GM18867 (cell line): ENCODE data around the gene STK32A.

Experiments used
- ATAC-seq: cut with Tn5 transposase; IDR thresholded peaks from one replicate; pipeline ENCODE4 v1.9.1; 2021; ENCODE audit warnings: mild to moderate bottlenecking, moderate library complexity; ENCODE audit not compliant: unreplicated experiment

The STK32A gene

DNA sequence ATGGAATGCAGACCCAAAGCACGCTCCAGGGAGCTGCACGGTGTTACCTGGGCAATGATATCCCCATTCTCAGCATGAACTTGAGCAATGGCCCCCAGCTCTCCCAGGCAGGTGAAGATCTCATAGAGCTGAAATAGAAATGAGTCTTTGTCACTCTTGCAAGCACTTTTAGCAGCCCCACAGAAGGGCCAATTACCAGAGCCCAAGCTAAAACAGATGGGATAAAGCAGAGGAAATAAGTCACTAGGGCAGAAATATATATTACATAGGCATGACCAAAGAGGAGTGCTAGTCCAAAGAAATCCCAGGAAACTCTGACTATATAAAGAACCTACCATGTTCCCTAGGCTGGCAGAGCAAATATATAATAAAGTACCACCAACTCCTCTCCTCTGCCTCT is 177.7 kb downstream of the STK32A start:
- no peak for ATAC-seq

DNA sequence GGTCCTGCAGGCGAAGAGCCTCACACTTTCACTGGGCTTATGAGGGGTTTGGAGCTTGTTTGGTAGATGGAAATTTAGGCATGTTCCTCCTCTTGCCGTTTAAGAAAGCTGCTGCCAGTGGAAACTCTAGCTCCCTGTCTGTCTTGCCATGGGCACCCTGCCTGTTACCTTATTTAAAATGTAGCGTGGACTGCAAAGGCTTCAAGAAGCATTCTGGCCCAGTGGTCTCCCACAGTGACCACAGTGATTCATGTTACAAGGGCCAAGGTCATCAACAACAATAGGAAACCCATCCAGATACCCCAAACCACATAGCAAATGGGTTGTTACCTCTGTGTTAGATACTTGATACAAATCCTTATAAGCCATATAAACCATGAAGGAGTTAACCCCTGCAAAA is 178.4 kb downstream of the STK32A start:
- no peak for ATAC-seq

DNA sequence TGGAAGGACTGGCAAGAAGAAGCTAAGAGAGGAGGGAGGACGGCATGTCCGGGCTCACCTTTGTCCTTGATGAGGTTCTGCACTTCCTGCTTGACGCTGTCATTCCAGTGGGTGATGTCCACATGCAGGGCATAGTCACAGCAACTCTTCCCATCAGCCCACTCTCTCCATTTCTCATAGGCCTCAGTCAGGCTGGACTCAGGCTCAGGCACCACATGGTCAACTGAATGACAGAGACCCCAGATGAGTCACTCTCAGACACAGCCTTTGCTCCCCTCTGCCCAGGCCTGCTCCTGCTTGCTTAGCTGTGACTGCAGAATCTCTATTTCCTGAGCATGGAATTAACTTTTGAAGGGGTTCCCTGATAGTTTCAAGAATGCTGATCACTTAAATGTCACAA is 180.8 kb downstream of the STK32A start:
- no peak for ATAC-seq

DNA sequence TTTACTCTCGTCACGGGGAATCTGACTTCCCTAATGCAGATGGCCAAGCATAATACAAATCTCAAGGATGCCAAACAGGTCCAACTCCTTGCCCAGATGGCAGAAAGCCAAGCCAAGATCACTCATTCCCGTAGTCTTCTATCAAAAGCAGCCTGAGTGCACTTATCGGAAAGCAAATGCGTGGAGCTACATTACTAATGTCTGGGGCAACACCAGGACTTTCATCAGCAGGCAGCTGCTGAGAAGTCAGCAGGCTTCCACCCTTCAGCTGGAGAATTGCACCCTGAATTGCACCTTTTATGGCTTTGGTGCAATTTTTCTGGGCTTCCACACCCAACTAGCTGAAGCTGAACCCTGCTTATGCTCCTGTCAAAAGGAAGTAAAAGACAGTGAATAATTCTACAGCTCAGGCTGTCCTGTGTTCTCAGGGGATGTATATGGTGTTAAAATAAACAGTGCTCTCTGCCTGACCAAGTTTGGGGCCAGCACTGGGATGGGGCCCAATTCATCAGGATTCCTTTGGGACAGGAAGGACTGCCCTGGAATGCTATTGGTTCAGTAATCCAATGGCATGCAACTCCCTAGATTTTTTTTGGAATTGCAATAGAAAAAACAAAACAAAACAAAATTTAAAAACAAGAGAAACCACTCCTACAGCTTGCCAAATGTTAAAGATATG is 182.4 kb downstream of the STK32A start:
- no peak for ATAC-seq

DNA sequence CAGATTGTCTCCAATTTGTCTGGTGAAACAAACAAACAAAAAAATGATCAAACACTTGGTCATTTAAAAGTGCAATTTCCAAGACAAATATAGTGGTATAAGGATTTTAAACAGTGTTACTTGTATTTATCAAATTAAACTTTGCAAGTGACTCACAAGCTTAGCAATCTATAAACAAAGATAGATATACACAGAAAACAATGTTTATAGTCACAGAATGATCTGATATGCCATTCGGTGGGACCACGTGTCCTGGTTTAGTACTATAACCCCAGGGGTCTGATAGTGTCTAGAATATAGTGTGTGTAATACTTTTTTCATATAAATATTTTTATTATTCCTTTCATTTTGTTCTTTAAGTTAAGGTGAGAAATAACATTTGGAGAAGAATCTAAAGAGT is 183.8 kb downstream of the STK32A start:
- ATAC-seq: no peak

DNA sequence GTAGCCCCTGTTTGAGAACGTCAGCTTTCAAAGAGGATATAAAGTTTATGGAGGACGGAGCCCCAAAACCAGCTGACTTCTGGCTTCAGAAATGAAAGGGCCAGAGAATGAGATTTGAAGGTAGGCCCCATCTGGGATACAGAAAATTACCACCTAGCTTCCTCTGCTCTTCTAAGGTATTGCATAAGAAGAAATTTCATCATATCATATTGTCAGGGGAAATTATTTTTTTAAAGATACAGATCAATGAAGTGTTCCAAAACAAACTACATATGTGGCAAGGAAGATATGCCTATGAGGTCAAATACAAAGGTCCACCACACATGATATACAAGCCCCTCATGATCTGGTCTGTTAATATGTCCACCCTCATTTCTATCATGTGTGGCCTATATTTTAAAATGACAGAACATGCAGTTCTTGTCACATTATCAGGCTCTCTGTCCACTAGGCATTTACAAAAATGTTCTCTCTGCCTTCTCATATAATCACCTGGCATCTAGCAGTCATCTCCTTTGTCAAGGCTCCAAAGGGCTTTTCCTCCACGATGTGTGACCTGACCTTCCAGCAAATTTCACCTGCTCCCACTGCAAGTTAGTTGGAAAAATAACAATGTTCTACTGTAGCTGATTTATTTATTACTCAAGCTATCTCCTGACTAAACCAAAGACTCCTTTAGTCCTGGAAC is 192.0 kb downstream of the STK32A start:
- ATAC-seq: no peak

DNA sequence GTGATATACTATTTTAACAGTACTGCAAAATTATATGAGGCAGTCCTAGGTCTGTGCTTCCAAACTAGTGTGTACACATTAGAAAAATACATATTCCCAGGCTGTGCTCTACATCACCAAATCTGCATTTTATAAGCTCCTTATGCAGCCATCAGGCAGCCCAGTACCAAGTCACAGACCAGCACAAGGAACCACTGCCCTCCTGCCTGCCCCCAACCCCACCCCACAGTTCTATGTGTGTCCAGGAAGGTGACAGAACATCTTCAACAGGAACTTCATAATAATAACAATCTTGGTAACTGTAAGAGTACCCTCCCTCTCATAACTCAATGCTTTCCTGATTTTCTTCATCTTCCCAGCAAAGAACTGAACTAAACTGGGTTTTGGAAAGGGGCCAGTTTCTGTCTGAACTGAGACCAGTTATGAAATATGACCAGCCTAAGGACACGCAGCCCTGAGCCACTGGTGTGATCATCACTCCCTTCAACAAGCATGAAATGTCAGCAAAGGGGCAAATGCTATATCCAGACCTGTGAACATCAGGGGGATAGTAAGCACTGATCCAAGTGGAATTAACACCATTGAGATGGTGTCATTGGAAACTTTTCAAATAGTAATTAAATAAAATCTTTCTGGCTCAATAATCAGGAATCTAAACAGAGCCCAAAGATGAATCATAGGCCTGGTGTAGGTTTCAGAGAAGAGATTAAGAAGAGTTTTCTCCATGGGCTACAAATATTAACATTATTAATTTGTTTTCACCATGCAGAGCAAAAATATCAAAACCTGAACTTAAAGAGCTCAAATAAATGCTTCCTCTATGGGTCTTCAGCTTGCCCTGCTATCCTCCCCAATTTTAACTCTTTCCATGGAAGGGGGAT is 192.9 kb downstream of the STK32A start:
- ATAC-seq: no peak

DNA sequence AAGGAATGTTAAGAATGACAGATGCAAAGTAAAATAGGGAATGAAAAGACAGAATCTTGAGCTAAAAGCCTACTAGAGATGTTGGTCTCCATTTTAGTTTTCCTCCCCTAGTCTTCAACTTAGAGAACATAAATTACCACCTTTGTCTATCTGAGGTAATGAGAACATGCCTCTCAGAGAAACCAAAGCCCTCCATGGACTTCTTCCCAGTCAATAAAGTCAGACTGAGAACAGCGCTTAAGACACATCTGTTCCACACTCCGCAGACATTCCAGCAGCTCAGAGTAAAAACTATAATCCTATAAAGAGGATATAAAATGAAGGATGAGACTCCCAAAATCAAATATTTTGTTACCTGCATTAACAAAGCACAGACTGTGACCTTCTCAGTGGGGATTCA is 195.8 kb downstream of the STK32A start:
- no peak for ATAC-seq

DNA sequence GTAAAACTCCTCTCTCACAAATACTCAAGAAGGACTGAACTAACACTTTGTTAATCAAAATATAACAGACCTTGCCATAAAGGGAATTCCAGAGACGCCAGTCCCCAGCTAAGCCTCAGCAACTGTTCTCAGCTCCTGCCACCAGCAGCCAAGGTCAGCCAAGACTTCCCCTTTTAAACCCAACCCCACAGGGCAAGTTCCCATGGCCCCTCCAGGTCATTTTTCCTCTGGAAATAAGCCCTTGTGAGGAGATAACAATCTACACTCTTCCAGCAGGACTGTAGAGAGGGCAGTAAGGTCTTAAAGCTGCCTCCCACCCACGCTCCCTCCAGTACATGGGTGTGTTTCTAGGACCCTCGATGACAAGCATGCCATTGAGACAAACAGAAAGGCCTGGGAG is 196.8 kb downstream of the STK32A start:
- ATAC-seq: no peak

DNA sequence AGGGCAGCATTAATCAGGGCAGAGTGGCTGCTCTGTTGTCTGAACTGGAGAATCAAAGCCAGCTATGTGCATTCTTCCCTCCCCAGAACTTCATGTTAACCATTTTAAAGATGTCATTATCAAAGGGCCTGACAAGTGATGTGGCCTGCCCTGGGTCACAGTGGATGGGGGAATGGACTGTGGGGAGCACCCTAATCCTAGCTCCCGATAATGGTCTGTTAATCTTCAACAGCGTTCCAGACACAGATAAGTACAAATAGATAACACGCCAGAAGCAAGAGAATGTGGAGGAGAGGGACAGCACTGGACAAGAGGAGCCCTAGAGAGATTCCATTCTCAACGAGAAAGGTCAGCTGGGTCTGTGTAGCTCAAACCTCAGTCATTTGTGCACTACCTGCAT is 197.5 kb downstream of the STK32A start:
- no peak for ATAC-seq

DNA sequence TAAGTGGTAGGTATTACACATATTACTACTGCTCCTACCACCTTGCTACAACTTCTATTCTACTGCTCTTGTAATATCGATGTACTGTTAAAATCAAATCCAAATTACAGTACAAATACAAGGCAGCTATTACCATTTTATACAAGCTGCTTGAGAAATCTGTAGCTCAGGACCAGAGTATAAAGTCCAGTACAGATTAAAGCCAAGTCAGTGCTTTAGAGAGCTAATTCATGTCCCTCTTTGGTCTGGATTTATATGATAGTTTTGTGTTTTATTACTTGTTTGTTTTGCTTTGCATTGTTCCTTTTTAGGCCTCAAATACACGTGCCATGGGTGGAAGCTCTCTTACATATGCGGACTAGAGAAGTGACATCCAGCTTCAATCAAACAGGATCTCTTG is 199.2 kb downstream of the STK32A start:
- ATAC-seq: no peak

DNA sequence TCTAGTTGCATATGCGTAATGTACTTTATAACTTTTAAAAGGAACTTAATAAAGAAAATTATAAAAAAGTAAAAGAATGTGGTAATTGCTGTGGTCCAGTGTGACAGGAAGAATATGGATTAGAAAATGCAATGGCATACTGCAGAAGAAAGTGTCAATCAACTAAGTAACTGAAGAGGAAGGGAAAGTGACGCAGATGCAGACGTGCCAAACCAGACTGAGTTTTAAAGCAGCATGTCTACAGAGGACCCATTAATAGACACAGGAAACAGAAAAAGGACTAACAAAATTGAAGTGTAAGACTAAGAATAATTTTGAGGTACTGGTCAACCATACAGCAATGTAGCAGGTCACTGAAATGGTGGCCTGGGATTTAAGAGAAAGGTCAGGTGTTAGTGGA is 201.8 kb downstream of the STK32A start:
- peak; percentile 94 for ATAC-seq

DNA sequence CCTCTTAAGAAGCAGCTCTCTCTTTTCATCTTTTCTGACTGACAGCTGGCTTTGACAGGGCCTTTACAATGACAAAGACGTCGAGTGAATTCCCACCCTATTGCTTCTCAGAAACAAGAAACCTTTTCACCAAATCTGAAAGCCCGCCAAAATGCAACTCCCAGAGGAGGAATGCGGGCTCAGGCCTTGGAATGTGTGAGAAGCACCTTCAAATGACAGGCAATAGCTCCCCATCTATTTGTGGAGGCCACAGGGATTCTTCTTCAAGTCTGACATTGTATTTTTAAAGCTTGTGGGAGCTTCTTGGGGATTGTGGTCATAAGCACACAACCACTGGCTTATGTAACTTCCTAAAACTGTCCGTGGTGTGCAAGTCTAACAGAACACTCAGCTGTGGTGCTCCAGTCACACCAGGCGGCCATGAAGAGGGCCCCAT is 202.4 kb downstream of the STK32A start:
- ATAC-seq: no peak
